Measurements from ENCODE around the gene SH3PXD2A.
"Not testable (repeated sequence)": the region's sequence is repeated elsewhere in the genome, so short reads cannot be mapped to it uniquely, and the experiment has no call there.

Gene SH3PXD2A

DNA sequence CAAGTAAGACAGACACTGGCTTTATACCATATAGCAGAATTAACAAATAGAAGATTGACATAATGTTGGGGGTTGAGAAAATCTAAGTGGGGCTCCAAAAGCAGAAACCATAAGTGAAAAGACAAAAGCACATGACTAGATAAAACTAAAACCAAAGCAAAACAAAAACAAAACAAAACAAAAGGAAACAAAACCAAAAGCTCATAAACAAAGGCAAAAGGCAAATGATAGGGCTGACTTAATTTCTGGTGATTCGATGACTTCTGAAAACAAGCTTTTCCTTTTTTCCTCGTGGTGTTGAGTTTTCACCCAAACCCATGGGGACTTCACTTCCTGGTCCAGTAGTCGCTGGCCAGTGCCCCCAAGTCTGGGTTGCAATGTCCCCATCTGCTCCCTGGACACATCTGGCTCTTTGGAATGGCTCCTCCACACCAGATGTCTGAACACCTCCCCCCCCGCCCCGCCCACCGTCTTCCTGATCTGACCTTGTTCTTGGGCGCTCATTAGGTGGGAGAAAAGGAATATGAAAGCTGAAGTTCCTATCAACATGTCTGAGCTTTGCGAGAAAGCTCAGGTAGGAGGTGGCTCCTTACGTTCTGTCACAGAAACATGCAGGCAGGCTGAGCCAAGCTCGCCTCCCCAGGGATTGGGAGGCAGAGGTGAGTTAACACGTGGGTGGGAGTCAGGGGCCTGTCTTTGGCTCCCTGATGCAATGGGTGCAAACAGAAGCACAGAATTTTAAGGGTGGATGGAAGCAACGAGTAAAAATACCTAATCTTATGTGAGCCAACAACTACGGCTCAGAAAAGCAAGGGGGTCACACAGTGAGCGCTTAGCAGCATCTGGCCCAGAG is 240.8 kb downstream of the SH3PXD2A start:
- DNase-seq: no peak

DNA sequence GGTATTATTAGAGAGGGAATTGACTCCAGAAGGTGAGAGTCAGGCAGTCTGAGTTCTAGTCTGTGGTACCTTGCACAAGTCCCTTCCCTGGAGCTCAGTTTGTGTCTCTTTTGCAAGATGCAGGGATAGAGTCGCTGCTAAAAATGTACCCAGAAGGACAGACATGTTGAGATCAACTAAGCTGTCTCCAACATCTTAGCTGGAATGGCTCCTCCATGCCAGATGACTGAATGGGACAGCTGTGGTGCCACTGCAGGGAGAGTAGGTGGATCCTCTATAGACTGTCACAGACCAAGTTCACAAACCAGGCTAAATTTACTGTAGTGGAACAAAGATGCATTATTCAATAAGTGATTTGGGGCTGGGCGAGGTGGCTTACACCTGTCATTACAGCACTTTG is 241.8 kb downstream of the SH3PXD2A start:
- no peak for DNase-seq

DNA sequence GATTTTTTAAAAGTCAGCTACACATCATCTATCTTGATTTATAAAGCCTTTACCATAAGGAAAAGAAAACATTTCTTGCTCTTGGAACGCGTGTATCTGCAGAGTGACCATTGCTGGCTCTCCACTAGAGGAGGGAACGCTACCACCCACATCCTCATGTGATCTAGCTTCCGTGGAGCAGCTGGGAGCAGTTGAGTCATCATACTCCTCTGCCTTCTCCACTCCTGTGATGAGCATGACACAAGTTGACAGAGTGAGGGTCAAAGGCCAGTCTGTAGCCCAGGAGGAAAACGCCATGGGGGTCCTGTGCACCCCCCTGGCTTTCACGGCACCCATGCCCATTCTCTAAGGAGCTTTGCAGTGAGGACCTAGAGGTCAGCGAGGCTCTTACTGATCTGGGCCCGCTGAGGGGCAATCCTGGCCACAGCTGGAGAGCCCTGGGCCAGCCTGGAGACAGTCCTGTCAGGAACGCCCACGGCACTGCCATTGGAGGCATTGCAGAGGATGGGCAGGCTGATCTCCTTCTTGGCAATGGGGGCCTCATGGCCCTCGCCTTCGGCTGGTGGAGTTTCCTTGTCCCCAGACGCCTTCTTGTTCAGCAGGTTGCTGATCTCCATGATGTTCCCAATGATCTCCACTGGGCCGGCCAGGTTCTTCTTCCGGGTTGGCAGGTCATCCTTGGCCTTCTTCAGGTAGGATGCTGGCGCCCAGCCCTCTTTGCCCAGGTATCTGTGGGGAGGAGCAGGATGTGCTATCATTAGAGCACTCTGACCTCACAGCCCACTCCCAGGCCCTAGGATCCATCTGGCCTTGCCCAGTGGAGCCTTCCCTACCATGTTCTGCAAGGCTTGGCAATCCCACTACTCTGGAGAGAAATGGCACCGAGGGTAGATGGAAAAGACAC is 242.7 kb downstream of the SH3PXD2A start:
- DNase-seq: no peak

DNA sequence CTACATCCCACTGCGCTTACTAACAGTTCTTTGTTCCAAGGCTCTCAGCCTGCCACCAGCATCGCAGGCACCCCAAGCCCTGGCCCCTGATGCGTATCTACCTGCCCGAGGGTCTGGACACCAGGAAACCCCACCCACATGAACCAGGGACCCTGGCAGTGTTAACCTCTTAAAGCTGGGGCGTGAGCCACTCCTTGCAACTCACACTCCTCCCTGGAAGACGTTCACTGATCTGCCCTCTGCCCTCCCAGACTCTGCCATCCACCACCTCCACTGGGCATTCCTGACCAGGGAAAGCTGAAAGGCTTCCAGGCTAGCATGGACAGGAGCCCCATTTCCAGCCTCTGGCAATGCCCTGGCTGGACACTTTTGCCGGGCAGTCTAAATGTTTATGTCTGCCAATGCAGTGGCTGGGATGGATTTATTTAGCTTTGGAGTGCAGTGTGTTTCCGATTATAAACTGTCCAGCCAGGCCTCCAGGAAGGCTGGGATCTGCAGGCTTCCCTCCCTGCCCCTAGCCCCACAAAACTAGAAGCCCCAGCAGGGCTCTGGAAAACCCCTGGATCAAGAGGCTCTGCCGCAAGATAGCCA is 244.4 kb downstream of the SH3PXD2A start:
- no peak for DNase-seq

DNA sequence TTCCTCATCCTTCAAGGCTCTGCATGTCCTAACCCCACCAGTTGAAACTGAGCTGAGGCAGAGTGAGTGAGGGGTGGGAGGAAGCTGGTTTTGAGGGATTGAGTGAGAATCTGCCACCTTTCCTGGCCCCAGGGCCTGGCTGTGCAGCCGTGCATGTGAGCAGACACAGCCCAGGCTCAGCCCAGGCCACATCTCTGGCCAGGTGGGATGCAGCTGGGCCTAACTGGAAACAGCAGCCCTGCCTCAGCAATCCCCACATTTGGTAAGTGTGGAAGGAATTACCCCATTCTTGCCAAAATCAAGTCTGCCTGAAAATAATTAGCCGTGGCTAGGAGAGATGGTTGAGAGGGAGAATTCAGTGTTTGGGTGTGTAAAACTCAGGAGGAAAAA is 245.3 kb downstream of the SH3PXD2A start:
- no peak for DNase-seq

DNA sequence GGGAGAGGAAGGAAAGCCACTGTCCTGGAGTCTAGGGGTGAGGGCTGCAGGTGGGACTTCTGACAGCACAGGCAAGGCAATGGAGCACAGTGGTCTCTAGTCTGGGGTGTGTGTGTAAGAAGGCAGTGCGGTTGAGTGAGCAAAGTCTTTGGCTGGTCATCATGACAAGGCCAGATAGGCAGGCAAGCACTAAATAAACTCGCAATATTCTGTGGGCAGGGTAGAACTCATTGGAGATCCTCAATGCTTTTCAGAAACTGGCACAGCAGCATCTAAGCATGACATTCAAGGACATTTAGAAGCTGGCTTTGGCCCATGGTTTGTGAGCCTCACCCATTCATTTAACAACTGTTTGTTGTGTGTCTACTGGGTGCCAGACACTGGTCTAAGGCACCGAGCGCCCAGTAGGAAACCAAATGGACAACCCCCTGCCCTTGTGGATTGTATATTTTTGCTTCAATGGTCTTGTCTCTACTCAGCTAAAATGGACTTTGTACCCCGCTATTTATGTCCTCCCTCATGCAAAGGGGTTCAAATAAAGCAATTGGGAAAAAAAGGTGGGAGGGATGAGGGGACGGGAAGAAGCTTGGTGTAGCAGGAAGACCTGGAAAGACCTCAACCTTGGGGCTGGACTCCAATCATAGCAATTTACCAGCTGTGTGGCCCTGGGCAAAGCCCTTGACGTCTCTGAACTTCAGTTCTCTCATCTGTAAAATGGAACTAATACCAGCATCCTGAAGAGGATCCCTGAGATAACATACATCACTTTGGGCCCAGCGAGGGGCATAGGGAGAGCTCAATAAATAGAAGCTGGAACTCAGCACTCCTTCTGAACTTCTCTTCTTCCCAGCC is 245.9 kb downstream of the SH3PXD2A start:
- no peak for DNase-seq

DNA sequence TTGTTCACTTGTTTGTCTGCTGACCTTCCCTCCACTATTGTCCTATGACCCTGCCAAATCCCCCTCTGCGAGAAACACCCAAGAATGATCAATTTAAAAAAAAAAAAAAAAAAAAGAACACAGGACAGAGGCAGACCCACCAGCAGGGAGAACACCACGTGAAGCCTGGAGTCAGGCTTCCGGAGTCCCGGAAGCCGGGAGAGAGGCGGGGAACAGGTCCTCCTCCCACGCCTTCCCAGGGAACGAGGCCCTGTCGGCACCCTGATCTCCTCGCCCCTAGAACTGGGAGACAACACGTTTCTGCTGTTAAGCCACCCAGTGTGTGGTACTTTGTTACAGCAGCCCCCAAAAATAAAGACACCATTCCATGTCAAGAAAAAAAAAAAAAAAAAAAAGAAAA is 247.3 kb downstream of the SH3PXD2A start:
- DNase-seq: not testable (repeated sequence)

DNA sequence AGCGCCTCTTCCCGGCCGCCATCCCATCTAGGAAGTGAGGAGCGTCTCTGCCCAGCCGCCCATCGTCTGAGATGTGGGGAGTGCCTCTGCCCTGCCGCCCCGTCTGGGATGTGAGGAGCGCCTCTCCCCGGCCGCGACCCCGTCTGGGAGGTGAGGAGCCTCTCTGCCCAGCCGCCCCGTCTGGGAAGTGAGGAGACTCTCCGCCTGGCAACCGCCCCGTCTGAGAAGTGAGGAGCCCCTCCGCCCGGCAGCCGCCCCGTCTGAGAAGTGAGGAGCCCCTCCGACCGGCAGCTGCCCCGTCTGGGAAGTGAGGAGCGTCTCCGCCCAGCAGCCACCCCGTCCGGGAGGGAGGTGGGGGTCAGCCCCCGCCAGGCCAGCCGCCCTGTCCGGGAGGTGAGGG is 248.3 kb downstream of the SH3PXD2A start:
- DNase-seq: not testable (repeated sequence)

DNA sequence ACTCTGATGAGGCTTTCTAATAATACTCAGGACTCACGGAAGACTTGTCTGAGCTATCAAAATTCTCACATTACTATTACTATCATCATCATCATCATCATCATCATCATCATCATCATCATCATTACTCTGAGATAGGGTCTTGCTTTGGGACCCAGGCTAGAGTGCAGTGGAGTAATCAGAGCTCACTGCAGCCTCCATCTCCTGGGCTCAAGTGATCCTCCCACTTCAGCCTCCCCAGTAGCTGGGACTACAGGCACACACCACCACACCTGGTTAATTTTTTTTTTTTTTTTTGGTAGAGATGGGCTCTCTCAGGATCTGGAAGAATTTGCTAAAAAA is 249.3 kb downstream of the SH3PXD2A start:
- not testable (repeated sequence) for DNase-seq

DNA sequence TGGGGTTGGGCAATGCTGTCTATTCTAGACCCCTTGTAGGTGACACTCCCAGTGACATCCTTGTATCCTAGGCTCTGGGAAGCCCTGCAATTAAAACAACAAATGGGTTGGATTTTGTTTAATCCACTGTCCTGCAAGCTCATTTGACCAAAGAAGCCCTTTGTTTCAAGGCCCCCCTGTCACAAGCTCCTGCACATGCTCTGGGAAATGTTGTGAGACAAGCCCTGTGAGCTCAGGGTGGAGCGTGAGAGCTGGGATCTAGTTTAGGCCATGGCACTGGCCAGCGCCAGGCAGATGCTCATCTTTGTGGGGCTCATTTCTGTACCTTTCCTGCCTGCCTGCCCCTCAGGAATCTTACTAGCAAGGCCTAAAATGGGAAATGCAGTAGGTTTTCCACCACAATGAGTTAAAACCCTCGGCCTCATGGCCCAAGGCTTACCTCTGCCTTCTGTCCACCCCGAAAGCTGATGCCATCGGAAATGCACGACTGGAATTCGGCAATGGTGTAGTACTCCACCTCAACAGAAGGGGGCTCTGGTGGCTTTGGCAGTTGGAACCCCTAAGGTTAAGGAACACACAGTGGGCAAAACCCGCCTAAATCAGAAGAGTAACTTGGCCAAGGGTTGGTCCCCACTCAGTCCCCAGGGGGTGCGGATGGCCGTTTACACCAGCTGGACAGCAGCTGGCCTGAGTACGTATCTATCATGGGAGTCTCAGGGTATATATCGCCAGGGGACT is 249.8 kb downstream of the SH3PXD2A start:
- DNase-seq: no peak

DNA sequence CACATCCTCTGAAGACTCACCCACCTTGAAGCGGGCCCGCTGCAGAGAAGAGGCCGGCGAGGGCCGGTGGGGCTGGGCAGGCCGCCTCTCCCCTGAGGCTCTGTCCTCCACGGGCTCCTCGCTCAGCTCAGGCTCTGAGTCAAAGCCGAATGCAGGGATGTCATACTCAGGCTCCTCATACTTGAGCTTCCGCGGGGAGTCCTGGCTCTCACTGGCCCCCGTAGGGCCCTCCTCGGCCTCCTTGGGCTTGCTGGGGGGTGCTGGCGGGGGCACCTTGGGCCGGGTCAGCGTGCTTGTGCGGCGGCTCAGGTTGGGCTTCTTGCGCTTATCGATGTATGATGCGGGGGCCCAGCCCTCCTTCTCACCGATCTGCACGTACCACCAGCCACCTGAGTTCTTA is 252.0 kb downstream of the SH3PXD2A start:
- no peak for DNase-seq

DNA sequence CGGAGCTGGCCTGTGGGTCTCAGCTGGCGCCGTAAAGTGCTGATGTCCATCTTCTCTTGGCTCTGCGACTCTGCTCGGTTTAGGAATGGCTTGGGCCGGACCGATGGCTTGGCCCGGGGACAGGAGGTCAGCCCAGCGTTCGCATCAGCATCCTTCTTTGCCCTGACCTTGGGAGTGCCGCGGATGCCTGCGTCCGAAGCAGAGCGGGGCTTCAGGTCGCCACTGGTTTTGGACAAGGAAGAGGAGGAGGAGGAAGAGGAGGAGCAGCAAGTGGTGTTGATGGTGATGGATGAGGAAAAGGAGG is 252.6 kb downstream of the SH3PXD2A start:
- no peak for DNase-seq

DNA sequence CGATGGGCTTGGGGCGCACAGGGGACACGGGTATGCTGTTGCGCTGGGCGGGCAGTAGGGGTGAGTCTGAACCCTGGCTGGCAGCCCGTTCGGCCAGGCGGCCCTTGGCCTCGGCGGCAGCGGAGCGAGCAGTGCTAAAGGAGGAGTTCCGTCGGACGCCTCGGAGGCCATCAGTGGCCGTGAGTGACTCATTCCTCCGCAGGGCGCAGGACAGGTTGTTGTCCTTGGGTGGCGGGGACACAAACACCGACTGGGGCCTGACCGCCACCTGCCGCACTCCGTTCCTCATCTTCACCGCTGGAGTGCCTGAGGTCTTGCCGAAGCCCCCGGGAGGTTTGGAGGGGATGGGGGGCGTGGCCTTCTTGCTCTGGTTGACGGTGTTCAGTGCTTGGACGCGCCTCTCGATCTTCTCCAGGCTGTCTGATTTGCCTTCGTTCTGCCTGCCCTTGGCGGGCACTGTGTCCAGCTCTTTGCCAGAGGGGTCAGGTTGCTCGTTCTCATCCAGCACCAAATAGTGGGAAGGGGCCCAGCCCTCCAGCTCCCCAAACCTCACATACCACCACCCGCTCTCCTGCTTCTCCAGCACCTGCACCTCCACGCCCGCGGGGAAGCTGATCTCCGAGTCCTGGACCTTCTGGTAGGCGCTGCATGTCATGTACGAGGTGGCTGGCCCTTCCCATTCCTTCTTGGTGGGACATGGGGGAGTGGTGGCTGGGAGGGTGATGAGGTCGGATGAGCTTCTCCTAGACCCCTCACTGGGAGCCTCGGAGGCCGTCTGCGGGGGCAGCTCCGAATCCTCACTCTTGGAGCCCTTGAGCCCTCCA is 253.1 kb downstream of the SH3PXD2A start:
- DNase-seq: no peak

DNA sequence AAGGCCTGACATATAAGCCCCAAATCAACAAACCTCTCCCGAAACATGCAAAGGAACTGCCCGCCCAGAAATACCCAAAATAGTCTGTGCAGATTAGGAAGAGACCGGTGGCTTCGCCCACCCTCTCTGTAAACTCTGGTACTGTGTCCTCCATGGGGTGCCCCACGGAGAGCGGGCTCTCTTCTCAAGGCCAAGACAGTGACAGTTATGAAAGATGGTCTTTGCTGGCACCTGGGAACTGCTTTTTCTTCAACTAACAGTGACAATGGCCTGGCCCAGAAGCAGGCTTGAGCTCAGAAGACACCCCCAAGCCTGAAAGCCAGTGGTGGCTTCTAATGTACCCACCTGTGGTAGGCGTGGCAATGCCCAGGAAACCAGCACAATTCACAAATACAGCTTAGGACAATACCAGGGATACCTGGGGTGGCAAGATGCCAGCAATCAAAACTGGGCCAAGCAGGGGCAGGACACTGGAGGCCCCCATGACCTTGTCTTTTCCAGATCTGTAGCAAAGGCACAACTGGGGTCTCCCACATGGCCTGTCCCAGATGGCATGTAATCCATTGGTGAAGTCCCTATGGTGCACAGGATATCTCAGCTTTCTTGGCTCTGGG is 254.3 kb downstream of the SH3PXD2A start:
- no peak for DNase-seq

DNA sequence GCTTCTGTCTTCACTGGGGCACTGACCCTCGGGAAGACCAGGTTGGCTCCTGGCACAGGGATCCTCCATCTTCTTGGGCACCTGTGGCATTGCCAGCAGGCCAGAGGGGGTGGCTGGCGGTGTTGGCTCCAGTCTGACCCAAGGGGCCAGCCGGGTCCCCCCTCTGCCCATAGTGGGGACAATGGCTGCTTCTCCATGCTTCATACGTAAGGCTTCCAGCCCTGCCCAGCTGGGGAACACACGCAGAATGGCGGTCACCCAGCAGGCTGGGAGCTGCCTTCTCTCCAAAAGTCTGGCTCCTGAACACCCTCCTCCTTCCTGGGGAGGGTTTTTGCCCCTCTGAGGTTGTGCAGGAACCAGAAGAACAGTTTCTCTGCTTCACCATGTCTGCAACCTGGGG is 255.1 kb downstream of the SH3PXD2A start:
- no peak for DNase-seq

DNA sequence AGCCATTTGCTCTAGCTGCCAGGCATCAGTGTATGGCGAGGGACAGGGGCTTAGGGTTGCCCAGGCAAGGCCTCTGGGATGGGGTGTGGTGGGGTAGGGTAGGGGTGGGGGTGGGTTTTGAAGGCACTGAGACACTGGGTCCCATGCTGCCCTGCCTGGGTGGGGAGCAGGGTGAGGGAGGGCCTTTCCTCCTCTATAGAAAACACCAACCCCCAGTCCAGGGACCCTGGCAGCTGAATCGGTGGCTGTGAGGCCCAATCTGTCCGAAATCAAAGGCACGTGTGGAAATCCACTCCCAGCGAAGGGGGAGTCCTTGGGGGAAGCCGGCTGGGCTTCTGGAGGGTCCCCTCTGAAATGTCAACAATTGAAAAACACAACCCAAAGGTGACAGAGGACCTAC is 255.5 kb downstream of the SH3PXD2A start:
- no peak for DNase-seq

DNA sequence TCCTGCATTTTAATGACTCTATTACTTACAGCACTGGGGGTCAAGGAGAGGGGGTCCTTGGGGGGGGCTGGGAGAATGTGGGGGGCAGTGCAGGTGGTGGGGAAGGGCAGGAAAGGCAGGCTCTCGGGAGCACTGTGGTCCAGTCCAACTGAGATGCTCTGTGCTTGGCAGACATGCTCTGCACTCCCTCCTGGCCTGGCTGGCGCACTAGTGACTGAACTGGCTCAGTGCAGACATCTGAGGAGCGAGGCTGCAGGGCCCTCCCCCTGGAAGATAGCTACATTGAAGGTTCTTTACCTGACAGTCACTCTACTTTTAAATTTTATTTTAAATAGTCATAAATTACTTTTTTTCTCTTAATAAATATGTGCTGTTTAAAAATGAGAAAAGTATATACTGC is 256.2 kb downstream of the SH3PXD2A start:
- DNase-seq: no peak

DNA sequence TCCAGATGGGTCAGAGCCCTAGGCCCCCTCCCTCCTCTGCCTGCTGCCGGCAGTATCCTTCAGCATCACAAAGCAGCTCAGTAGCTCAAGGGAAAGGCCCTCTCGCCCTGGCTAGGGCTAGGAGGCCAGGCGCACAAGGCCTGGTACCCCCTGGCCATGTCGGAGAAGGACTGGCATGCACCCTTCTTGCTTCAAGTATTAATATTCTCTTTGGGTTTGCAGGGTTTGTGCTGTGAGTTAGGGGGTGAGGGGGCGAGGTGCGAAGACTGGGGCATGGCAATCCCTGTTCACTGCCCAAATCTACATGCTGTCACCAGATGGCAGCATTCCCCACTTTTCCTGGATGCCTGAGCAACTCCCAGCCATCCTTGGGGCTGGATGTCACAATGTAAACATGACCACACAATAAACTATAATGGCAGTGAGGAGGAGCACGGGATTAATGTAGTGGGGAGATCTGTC is 256.7 kb downstream of the SH3PXD2A start:
- peak; percentile 75 for DNase-seq

DNA sequence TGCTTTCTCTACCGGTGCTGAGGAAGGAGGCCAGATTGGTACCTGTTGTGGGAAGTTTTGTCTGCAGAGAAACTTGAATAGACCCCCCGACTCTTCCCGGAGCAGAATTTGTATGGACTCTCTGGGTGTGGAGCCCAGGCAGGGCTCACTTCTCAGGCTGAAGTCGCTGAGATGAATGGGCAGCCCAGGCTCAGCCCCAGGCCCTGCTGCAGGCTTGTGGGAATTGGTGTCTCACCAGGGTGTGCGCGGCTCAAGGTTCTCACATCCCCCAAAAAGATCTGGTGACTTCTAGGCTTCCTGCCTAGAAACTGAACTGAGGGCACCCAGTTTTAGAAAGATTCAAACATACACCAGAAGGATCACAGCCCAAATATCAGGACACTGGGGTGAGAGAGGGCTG is 258.4 kb downstream of the SH3PXD2A start:
- no peak for DNase-seq

DNA sequence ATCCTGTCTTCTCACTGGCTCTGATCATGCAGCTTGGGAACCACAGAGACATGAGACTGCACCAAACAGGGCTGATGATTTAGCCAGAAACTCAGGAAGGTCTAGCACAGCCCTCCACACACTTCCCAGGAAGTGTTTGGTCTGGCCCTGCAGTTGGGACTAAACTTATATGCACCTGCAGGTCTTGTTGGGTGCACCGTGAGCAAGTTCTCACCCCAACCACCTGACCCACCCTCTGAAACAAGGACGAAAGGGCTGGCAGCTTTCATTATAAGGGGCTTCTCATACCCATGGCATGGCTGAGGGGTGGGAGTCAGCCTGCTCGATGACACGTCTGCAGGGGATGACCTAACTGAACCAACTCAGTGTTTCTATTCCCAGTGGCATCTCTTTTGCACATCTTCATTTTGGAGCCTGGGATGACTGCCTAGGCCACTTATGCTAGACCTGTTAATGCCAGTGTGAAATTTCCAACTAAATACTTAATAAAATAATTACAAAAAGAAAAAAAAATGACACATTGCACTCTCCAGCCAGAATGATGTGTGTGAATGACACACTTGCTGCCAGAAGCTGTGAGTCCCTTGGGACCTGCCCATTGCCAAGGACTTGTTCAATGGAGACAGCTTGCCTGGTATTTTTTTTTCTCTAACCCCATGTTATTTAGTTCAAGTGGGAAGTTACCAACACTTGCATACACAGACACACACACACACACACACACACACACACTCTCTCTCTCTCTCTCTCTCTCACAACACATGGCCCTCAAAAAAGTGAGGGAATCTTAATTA is 259.2 kb downstream of the SH3PXD2A start:
- no peak for DNase-seq

Measured in retina (tissue), 1 donor.